HepG2 (cell line): ENCODE data around the gene WRAP73.

Source experiments
- RBM22 ChIP-seq: fragments of 200-400 bp; formaldehyde crosslinking; optimal IDR thresholded peaks from 2 replicates; pipeline ENCODE3; 2017; ENCODE audit warnings: mild to moderate bottlenecking, low read length, moderate library complexity
- SIX1 ChIP-seq: sonication (generic); formaldehyde crosslinking; IDR thresholded peaks from 2 replicates; pipeline ENCODE4 v1.4.0; 2020; ENCODE audit warnings: missing genetic modification reagents, borderline replicate concordance
- TF ChIP-seq, protein P1 (sequence below): sonication (generic); formaldehyde crosslinking; conservative IDR thresholded peaks from 2 replicates; pipeline ENCODE4 v1.4.0; 2020; ENCODE audit warnings: missing genetic modification reagents

DNA sequence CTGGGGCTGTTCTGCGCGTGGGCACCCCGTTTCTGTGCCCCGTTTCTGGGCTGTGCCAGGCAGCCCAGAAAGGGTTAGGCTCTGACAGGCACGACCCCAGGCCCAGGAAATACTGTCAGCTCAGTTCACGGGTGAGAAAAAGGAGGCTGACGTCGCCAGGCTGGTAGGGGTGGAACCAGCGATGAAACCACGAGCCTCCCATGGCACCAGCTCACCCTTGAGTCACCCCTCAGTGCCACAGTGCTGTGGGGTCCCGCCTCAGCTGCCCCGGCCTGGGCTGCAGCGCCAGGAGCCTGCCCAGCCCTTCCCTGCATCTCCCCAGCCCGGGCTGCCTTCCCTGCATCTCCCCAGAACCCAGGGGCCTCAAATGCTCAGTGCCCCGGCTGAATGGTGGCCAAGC lies 50.1 kb downstream of the WRAP73 start:
- TF ChIP-seq SIX1 (no peak), RBM22 (no peak)
- TF ChIP-seq, protein P1, sequence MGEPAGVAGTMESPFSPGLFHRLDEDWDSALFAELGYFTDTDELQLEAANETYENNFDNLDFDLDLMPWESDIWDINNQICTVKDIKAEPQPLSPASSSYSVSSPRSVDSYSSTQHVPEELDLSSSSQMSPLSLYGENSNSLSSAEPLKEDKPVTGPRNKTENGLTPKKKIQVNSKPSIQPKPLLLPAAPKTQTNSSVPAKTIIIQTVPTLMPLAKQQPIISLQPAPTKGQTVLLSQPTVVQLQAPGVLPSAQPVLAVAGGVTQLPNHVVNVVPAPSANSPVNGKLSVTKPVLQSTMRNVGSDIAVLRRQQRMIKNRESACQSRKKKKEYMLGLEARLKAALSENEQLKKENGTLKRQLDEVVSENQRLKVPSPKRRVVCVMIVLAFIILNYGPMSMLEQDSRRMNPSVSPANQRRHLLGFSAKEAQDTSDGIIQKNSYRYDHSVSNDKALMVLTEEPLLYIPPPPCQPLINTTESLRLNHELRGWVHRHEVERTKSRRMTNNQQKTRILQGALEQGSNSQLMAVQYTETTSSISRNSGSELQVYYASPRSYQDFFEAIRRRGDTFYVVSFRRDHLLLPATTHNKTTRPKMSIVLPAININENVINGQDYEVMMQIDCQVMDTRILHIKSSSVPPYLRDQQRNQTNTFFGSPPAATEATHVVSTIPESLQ (CRISPR knock-in tag), result no peak
